WTC11 (cell line): ENCODE data around the gene GSG1L2. TPM values are rescaled to one million over a fixed set of nuclear protein-coding genes. Genes with fewer than 3 reads are reported as not detected.

Experiments used
- ATAC-seq: fragments of 200-7000 bp; cut with Tn5 transposase; 2 replicates; pipeline ENCODE4 v1.10.0; 2021; ENCODE audit warnings: mild to moderate bottlenecking, moderate library complexity
- CTCF ChIA-PET: fragments of 300-600 bp; sonication (Branson Sonifier 250); formaldehyde crosslinking; loops from one replicate; lab custom pipeline; 2021; ENCODE audit warnings: antibody characterized with exemption; lab: Charles Lee
- POLR2A ChIA-PET: fragments of 350-600 bp; sonication (Branson Sonifier 250); formaldehyde crosslinking; loops from one replicate; lab custom pipeline; 2021; ENCODE audit warnings: antibody characterized with exemption; lab: Charles Lee
- DNase-seq: peaks from one replicate; pipeline ENCODE4 v3.0.0; 2021; ENCODE audit warnings: low spot score
- H3K27ac Mint-ChIP-seq: 2 replicates; pipeline ENCODE4 v1.8.0; 2021; ENCODE audit warnings: mixed read lengths
- H3K27me3 Mint-ChIP-seq: 2 replicates; pipeline ENCODE4 v1.8.0; 2021; ENCODE audit warnings: low read depth, mild to moderate bottlenecking, moderate library complexity, mixed read lengths
- H3K36me3 Mint-ChIP-seq: 2 replicates; pipeline ENCODE4 v1.8.0; 2021; ENCODE audit warnings: mixed read lengths
- H3K4me1 Mint-ChIP-seq: 2 replicates; pipeline ENCODE4 v1.8.0; 2022; ENCODE audit warnings: mixed read lengths
- H3K4me3 Mint-ChIP-seq: 2 replicates; pipeline ENCODE4 v1.8.0; 2021; ENCODE audit warnings: mild to moderate bottlenecking, moderate library complexity, mixed read lengths
- H3K9me3 Mint-ChIP-seq: 2 replicates; pipeline ENCODE4 v1.8.0; 2021; ENCODE audit warnings: mixed read lengths
- ARID4B ChIP-seq: sonication (generic); formaldehyde crosslinking; IDR thresholded peaks from 2 replicates; pipeline ENCODE4 v1.8.0; 2023; ENCODE audit warnings: missing genetic modification reagents, mild to moderate bottlenecking, borderline replicate concordance
- ATF1 ChIP-seq: sonication (generic); formaldehyde crosslinking; IDR thresholded peaks from 2 replicates; pipeline ENCODE4 v1.8.1; 2023; ENCODE audit warnings: mild to moderate bottlenecking, moderate library complexity, missing genetic modification reagents
- ATF2 ChIP-seq: sonication (generic); formaldehyde crosslinking; IDR thresholded peaks from 2 replicates; pipeline ENCODE4 v1.8.1; 2022; ENCODE audit warnings: low read depth, missing genetic modification reagents, borderline replicate concordance
- ESRRA ChIP-seq: sonication (generic); formaldehyde crosslinking; IDR thresholded peaks from 2 replicates; pipeline ENCODE4 v1.8.1; 2022; ENCODE audit warnings: mild to moderate bottlenecking, missing genetic modification reagents, borderline replicate concordance
- FOXJ3 ChIP-seq: sonication (generic); formaldehyde crosslinking; IDR thresholded peaks from 2 replicates; pipeline ENCODE4 v1.9.0; 2021; ENCODE audit warnings: missing genetic modification reagents, mild to moderate bottlenecking, borderline replicate concordance
- MXD4 ChIP-seq: fragments of 250-450 bp; sonication (Bioruptor Pico); IDR thresholded peaks from 2 replicates; pipeline ENCODE4 v1.8.0; 2021; ENCODE audit warnings: mild to moderate bottlenecking, moderate library complexity, borderline replicate concordance
- PRDM15 ChIP-seq: sonication (generic); formaldehyde crosslinking; IDR thresholded peaks from 2 replicates; pipeline ENCODE4 v1.8.0; 2022; ENCODE audit warnings: missing genetic modification reagents
- STAT6 ChIP-seq: sonication (generic); formaldehyde crosslinking; conservative IDR thresholded peaks from 2 replicates; pipeline ENCODE4 v1.8.1; 2023; ENCODE audit warnings: mild to moderate bottlenecking, low read depth, missing genetic modification reagents, moderate library complexity
- TCF7 ChIP-seq: sonication (generic); formaldehyde crosslinking; IDR thresholded peaks from 2 replicates; pipeline ENCODE4 v1.8.0; 2022; ENCODE audit warnings: mild to moderate bottlenecking, low read depth, missing genetic modification reagents, moderate library complexity
- USF1 ChIP-seq: sonication (generic); formaldehyde crosslinking; IDR thresholded peaks from 2 replicates; pipeline ENCODE4 v1.8.0; 2022; ENCODE audit warnings: mild to moderate bottlenecking, missing genetic modification reagents
- ZBTB43 ChIP-seq: sonication (generic); formaldehyde crosslinking; IDR thresholded peaks from 2 replicates; pipeline ENCODE4 v1.8.1; 2023; ENCODE audit warnings: mild to moderate bottlenecking, missing genetic modification reagents
- ZNF423 ChIP-seq: fragments of 250-450 bp; sonication (Bioruptor Pico); IDR thresholded peaks from 2 replicates; pipeline ENCODE4 v2.1.2; 2022; ENCODE audit warnings: mild to moderate bottlenecking, moderate library complexity
- ZNF425 ChIP-seq: fragments of 250-450 bp; sonication (Bioruptor Pico); conservative IDR thresholded peaks from 2 replicates; pipeline ENCODE4 v1.9.0; 2021; ENCODE audit warnings: mild to moderate bottlenecking
- ZNF512 ChIP-seq: sonication (generic); formaldehyde crosslinking; IDR thresholded peaks from 2 replicates; pipeline ENCODE4 v1.8.1; 2022; ENCODE audit warnings: missing genetic modification reagents, borderline replicate concordance
- total RNA-seq: library from RNA; stranded (reverse); gene quantifications from 3 replicates; pipeline ENCODE4 v1.2.3, GENCODE V29; 2021

Gene GSG1L2
- total RNA-seq, 1 experiment from 2014 or later, result not detected

GRCh38 chr17:9854255-9854654 is 32.4 kb upstream of the GSG1L2 start (continued):
- no peak for TF ChIP-seq ATF2 (CRISPR knock-in tag)
- TF ChIP-seq FOXJ3 (CRISPR knock-in tag), result no peak

GRCh38 chr17:9850151-9850550 is 28.3 kb upstream of the GSG1L2 start:
- POLR2A ChIA-PET, result no interaction called here
- CTCF ChIA-PET, result interaction anchor here (0.6 to 1.2 kb wide), 3 partner anchors 82 to 348 kb away, joined by 3 to 4 read pairs (median 3); partner anchors contain the start of gene GAS7
- no peak for TF ChIP-seq TCF7
- no peak for TF ChIP-seq FOXJ3 (CRISPR knock-in tag)
- no peak for TF ChIP-seq ZNF512
- TF ChIP-seq ATF1, result no peak
- no peak for TF ChIP-seq MXD4 (CRISPR knock-in tag)
- TF ChIP-seq PRDM15 (CRISPR knock-in tag), result no peak
- TF ChIP-seq ZBTB43, result no peak
- no peak for TF ChIP-seq ZNF423 (CRISPR knock-in tag)
- no peak for TF ChIP-seq ATF2 (CRISPR knock-in tag)
- TF ChIP-seq ZNF425 (CRISPR knock-in tag), result no peak
- no peak for TF ChIP-seq ARID4B (CRISPR knock-in tag)
- TF ChIP-seq STAT6 (CRISPR knock-in tag), result no peak
- TF ChIP-seq ESRRA (CRISPR knock-in tag), result no peak
- TF ChIP-seq USF1, result no peak

More at GRCh38 chr17:9850151-9850550, 28.3 kb upstream of the GSG1L2 start:
- H3K4me3 Mint-ChIP-seq, result no peak overlapping the region
- no peaks in the 10 kb centered on the region for H3K4me1 Mint-ChIP-seq
- H3K9me3 Mint-ChIP-seq, result peaks cover 12% of the 10 kb centered on the region
- ATAC-seq (no peak), DNase-seq (no peak)
- H3K36me3 Mint-ChIP-seq, result no peaks in the 10 kb centered on the region
- H3K27me3 Mint-ChIP-seq, result no peaks in the 10 kb centered on the region
- no peak overlapping the region for H3K27ac Mint-ChIP-seq
